H1 (cell line): ENCODE results near the gene PNMA1. TPM values are rescaled to one million over a fixed set of nuclear protein-coding genes. Genes with fewer than 3 reads are reported as not detected.

Experiments
- CTCF ChIA-PET: fragments of 300-600 bp; sonication (Branson Sonifier 250); formaldehyde crosslinking; loops from one replicate; lab custom pipeline; 2021; ENCODE audit not compliant: partially characterized antibody; lab: Charles Lee
- POLR2A ChIA-PET: fragments of 300-600 bp; sonication (Branson Sonifier 250); formaldehyde crosslinking; loops from one replicate; lab custom pipeline; 2021; ENCODE audit warnings: inconsistent platforms; ENCODE audit not compliant: partially characterized antibody; lab: Charles Lee
- DNase-seq, 2 experiments: peaks; one replicate each; pipeline versions ENCODE4 v3.0.0 to v3.0.0-alpha.2; 2010 to 2022; ENCODE audit warnings: low spot score in 2 of 2, low read depth in 1 of 2, mixed read lengths in 1 of 2
- FAIRE-seq: peaks from 2 replicates; lab custom pipeline; 2011; peaks lifted over from hg19 to GRCh38; lab: Jason Lieb, UNC
- H2AFZ ChIP-seq: 2 replicates; pipeline ENCODE4 v1.8.1; 2012; ENCODE audit warnings: low read length, inconsistent platforms
- H2AK5ac ChIP-seq: 2 replicates; pipeline ENCODE4 v1.6.1; 2013; ENCODE audit warnings: low read depth, low read length
- H2BK120ac ChIP-seq: replicated peaks from 2 replicates; pipeline ENCODE3; 2013; ENCODE audit warnings: low read depth, low read length, inconsistent platforms
- H2BK12ac ChIP-seq: 2 replicates; pipeline ENCODE4 v1.6.1; 2013; ENCODE audit warnings: low read depth, low read length
- H2BK15ac ChIP-seq: 2 replicates; pipeline ENCODE4 v1.6.1; 2013; ENCODE audit warnings: low read length
- H2BK20ac ChIP-seq: 2 replicates; pipeline ENCODE4 v1.6.1; 2013; ENCODE audit warnings: low read length
- H2BK5ac ChIP-seq: 2 replicates; pipeline ENCODE4 v1.6.1; 2013; ENCODE audit warnings: low read depth, low read length
- H3K14ac ChIP-seq: 2 replicates; pipeline ENCODE4 v1.6.1; 2013; ENCODE audit warnings: inconsistent platforms; ENCODE audit not compliant: insufficient read length
- H3K18ac ChIP-seq: 2 replicates; pipeline ENCODE4 v1.6.1; 2013; ENCODE audit warnings: low read length; ENCODE audit errors: extremely low read depth
- H3K23ac ChIP-seq: 2 replicates; pipeline ENCODE4 v1.6.1; 2013; ENCODE audit warnings: inconsistent platforms; ENCODE audit not compliant: insufficient read length
- H3K23me2 ChIP-seq: 2 replicates; pipeline ENCODE4 v1.6.1; 2013; ENCODE audit warnings: low read depth, low read length
- H3K27ac ChIP-seq: 2 replicates; pipeline ENCODE4 v1.6.1; 2011; ENCODE audit warnings: low read depth, low read length, inconsistent platforms
- H3K27me3 ChIP-seq, 4 experiments: replicated peaks in 1 of 4; 1 replicate in 1 of 4; 2 replicates in 3 of 4; pipeline versions ENCODE4 v1.6.1 to v1.8.1; 2011 to 2013; ENCODE audit warnings: low read length in 3 of 4, mild to moderate bottlenecking in 3 of 4, inconsistent platforms in 2 of 4, mixed read lengths in 2 of 4, moderate library complexity in 1 of 4; ENCODE audit not compliant: control insufficient read depth in 3 of 4, insufficient read depth in 3 of 4; ENCODE audit errors: extremely low read depth in 1 of 4
- H3K36me3 ChIP-seq, 4 experiments: 2 replicates each; pipeline versions ENCODE4 v1.6.1 to v1.8.1; 2011 to 2013; ENCODE audit warnings: mild to moderate bottlenecking in 4 of 4, low read length in 3 of 4, moderate library complexity in 2 of 4, control low read depth in 1 of 4, inconsistent platforms in 1 of 4; ENCODE audit not compliant: insufficient read depth in 4 of 4, control insufficient read depth in 2 of 4
- H3K4ac ChIP-seq: replicated peaks from 2 replicates; pipeline ENCODE3; 2013; ENCODE audit warnings: low read length, low read depth, mixed read lengths, inconsistent platforms; ENCODE audit not compliant: insufficient read length
- H3K4me1 ChIP-seq, 4 experiments: replicated peaks in 1 of 4; 1 replicate in 1 of 4; 2 replicates in 3 of 4; pipeline versions ENCODE4 v1.6.1 to v1.8.1; 2011 to 2013; ENCODE audit warnings: low read length in 3 of 4, inconsistent platforms in 2 of 4, mixed read lengths in 1 of 4; ENCODE audit not compliant: insufficient read depth in 4 of 4, control insufficient read depth in 3 of 4
- H3K4me2 ChIP-seq, 2 experiments: 2 replicates each; pipeline versions ENCODE4 v1.6.1 to v1.8.1; 2011 to 2013; ENCODE audit warnings: low read depth in 2 of 2, low read length in 2 of 2, control low read depth in 1 of 2, inconsistent platforms in 1 of 2, mild to moderate bottlenecking in 1 of 2; ENCODE audit not compliant: insufficient read depth in 1 of 2
- H3K4me3 ChIP-seq, 4 experiments: fragments of 200-600, 300-600 bp in 1 of 4; sonication (generic), shearing (Covaris generic), sonication (Bioruptor Twin) in 1 of 4; 2 replicates each; pipeline versions ENCODE4 v1.5.1 to v1.8.1; 2011 to 2016; ENCODE audit warnings: low read length in 4 of 4, low read depth in 3 of 4, control low read depth in 2 of 4, inconsistent platforms in 2 of 4, mild to moderate bottlenecking in 2 of 4, mixed read lengths in 1 of 4, moderate library complexity in 1 of 4; ENCODE audit not compliant: insufficient read depth in 2 of 4; ENCODE audit errors: extremely low read depth in 1 of 4
- H3K56ac ChIP-seq: replicated peaks from 2 replicates; pipeline ENCODE3; 2013; ENCODE audit warnings: low read depth, mild to moderate bottlenecking, mixed read lengths, low read length, inconsistent platforms; ENCODE audit not compliant: insufficient read length
- H3K79me1 ChIP-seq: 2 replicates; pipeline ENCODE4 v1.6.1; 2013; ENCODE audit warnings: low read depth, low read length, control low read depth
- H3K79me2 ChIP-seq, 2 experiments: 2 replicates each; pipeline versions ENCODE4 v1.6.1 to v1.8.1; 2012 to 2013; ENCODE audit warnings: low read length in 2 of 2, mild to moderate bottlenecking in 2 of 2, inconsistent platforms in 1 of 2; ENCODE audit not compliant: insufficient read depth in 2 of 2, control insufficient read depth in 1 of 2
- H3K9ac ChIP-seq, 4 experiments: replicated peaks in 1 of 4; 1 replicate in 1 of 4; 2 replicates in 3 of 4; pipeline versions ENCODE4 v1.6.1 to v1.8.1; 2011 to 2013; ENCODE audit warnings: low read depth in 3 of 4, low read length in 3 of 4, control low read depth in 2 of 4, mild to moderate bottlenecking in 2 of 4, moderate library complexity in 2 of 4, inconsistent platforms in 1 of 4; ENCODE audit errors: extremely low read depth in 1 of 4
- H3K9me3 ChIP-seq, 2 experiments: 2 replicates each; pipeline versions ENCODE4 v1.6.1 to v1.8.1; 2012 to 2013; ENCODE audit warnings: mild to moderate bottlenecking in 2 of 2, moderate library complexity in 2 of 2, control low read depth in 1 of 2, inconsistent platforms in 1 of 2, low read depth in 1 of 2, low read length in 1 of 2, mixed read lengths in 1 of 2; ENCODE audit not compliant: insufficient read depth in 2 of 2
- H4K20me1 ChIP-seq, 2 experiments: replicated peaks in 1 of 2; 2 replicates each; pipeline versions ENCODE3 to v1.8.1; 2011 to 2013; ENCODE audit warnings: inconsistent platforms in 2 of 2, low read length in 2 of 2, mild to moderate bottlenecking in 1 of 2; ENCODE audit not compliant: insufficient read depth in 2 of 2, control insufficient read depth in 1 of 2
- H4K5ac ChIP-seq: 2 replicates; pipeline ENCODE4 v1.6.1; 2013; ENCODE audit warnings: low read length, low read depth, mixed read lengths, inconsistent platforms; ENCODE audit not compliant: insufficient read length
- H4K8ac ChIP-seq: 2 replicates; pipeline ENCODE4 v1.8.0; 2013; ENCODE audit warnings: mild to moderate bottlenecking, moderate library complexity, low read length, inconsistent platforms; ENCODE audit not compliant: insufficient read depth; ENCODE audit errors: extremely low read depth
- H4K91ac ChIP-seq: replicated peaks from 2 replicates; pipeline ENCODE3; 2013; ENCODE audit warnings: low read length, mixed read lengths, inconsistent platforms; ENCODE audit not compliant: insufficient read length
- BACH1 ChIP-seq: IDR thresholded peaks from 2 replicates; pipeline ENCODE4 v1.6.1; 2012; ENCODE audit warnings: low read length, improper control_type of control experiment
- CBX5 ChIP-seq: fragments of 300-800, 300-1000 bp; sonication (generic); IDR thresholded peaks from 2 replicates; pipeline ENCODE4 v1.7.1; 2016; ENCODE audit warnings: antibody characterized with exemption, low read length, low read depth
- CEBPB ChIP-seq: IDR thresholded peaks from 2 replicates; pipeline ENCODE4 v1.6.1; 2012; ENCODE audit warnings: low read depth, low read length
- CREB1 ChIP-seq: IDR thresholded peaks from 2 replicates; pipeline ENCODE4 v1.6.1; 2012; ENCODE audit warnings: inconsistent platforms
- EGR1 ChIP-seq: IDR thresholded peaks from 2 replicates; pipeline ENCODE4 v1.6.1; 2011; ENCODE audit warnings: low read depth, low read length, borderline replicate concordance
- FOSL1 ChIP-seq: IDR thresholded peaks from 2 replicates; pipeline ENCODE4 v1.6.1; 2011; ENCODE audit warnings: mild to moderate bottlenecking, low read depth, low read length, moderate library complexity; ENCODE audit not compliant: insufficient read depth
- GABPA ChIP-seq: IDR thresholded peaks from 2 replicates; pipeline ENCODE4 v1.6.1; 2011; ENCODE audit warnings: mild to moderate bottlenecking, low read length, moderate library complexity, borderline replicate concordance; ENCODE audit not compliant: insufficient read depth
- KDM1A ChIP-seq: fragments of 200-600, 300-600 bp; sonication (generic); IDR thresholded peaks from 2 replicates; pipeline ENCODE4 v1.7.1; 2016; ENCODE audit warnings: mild to moderate bottlenecking, low read length, borderline replicate concordance
- POLR2AphosphoS5 ChIP-seq: IDR thresholded peaks from 2 replicates; pipeline ENCODE4 v1.6.1; 2011; ENCODE audit warnings: low read depth, low read length
- SIRT6 ChIP-seq: IDR thresholded peaks from one replicate; pipeline ENCODE4 v1.7.1; 2012; ENCODE audit warnings: low read length, inconsistent platforms
- SP1 ChIP-seq: IDR thresholded peaks from 2 replicates; pipeline ENCODE4 v1.6.1; 2011; ENCODE audit warnings: low read depth, low read length
- SRF ChIP-seq: IDR thresholded peaks from 2 replicates; pipeline ENCODE4 v1.6.1; 2011; ENCODE audit warnings: mild to moderate bottlenecking, low read depth, low read length, moderate library complexity
- TAF1 ChIP-seq: IDR thresholded peaks from 2 replicates; pipeline ENCODE4 v1.6.1; 2011; ENCODE audit warnings: mild to moderate bottlenecking, low read depth, low read length
- TAF7 ChIP-seq: optimal IDR thresholded peaks from 2 replicates; pipeline ENCODE3; 2011; ENCODE audit warnings: low read depth, mild to moderate bottlenecking, inconsistent platforms, low read length, moderate library complexity, borderline replicate concordance
- WGBS, 2 experiments: shearing (Covaris generic) in 1 of 2; methylation state at CpG; one replicate each; pipeline versions ENCODE4 v1.1.6 to v1.1.7; 2013 to 2015; ENCODE audit warnings: low lambda C conversion rate in 2 of 2, mixed read lengths in 2 of 2, inconsistent platforms in 1 of 2, low coverage in 1 of 2, missing lambda C conversion rate in 1 of 2; ENCODE audit not compliant: insufficient replicate concordance in 2 of 2, insufficient coverage in 1 of 2, insufficient read length in 1 of 2; ENCODE audit errors: extremely low coverage in 1 of 2, missing lambda C conversion rate in 1 of 2; 5-methylcytosine and 5-hydroxymethylcytosine counted together
- polyA plus RNA-seq, 7 experiments: library from polyadenylated mRNA; depleted of rRNA in 3 of 7; stranded (reverse) in 5 of 7; unstranded in 2 of 7; fragments of >200 nt in 5 of 7; fragments of 200-250 nt in 2 of 7; gene quantifications; 1 replicate in 5 of 7; 2 replicates in 1 of 7; 4 replicates in 1 of 7; pipeline versions ENCODE4 v1.2.1 to v1.2.3, GENCODE V29; 2011 to 2013; ENCODE audit warnings: missing spikeins in 2 of 7, mixed read lengths in 2 of 7
- total RNA-seq: library from RNA; stranded (reverse); fragmentation: NEBNext Ultra II Directional; extraction: Animal tissue kit (Norgen Biotek cat#: 25700); gene quantifications from 2 replicates; pipeline ENCODE4 v1.2.1, GENCODE V29; 2021

The PNMA1 gene
- total and polyA plus RNA-seq, 2 of the 8 experiments (the other 6 are each of a cell fraction or from before 2014, with no cell fraction given) = 15.8 to 52.7 TPM

GRCh38 chr14:73712540-73713180 is 1.5 kb downstream of the PNMA1 start:
- Histone ChIP-seq H3K27me3 (peaks cover 0 to 3% (median 0%) of the 10 kb centered on the region in 4 experiments; a peak in 3 of 7 replicates), H4K8ac (no peak overlapping the region; the same call in 1 of the 2 replicates), H3K18ac (no peak overlapping the region), H3K36me3 (0 out of 8 replicates have a peak, but pooled peaks cover 0 to 3% (median 0%) of the 10 kb centered on the region in 4 experiments), H3K4me3 (peak overlapping the region; percentile 88 to 98 (median 94)), H3K27ac (no peak overlapping the region), H3K9ac (peak overlapping the region in 3 of 4 experiments; percentile 93 to 98 (median 94); a peak in 6 of 7 replicates), H3K23me2 (peaks cover 24% of the 10 kb centered on the region), H3K9me3 (no peaks in the 10 kb centered on the region), H2AK5ac (no peak overlapping the region), H4K5ac (no peak overlapping the region), H2BK5ac (no peak overlapping the region), H4K20me1 (peaks cover 12 to 18% of the 10 kb centered on the region in 2 experiments), H3K79me1 (peaks cover 13% of the 10 kb centered on the region), H3K14ac (no peak overlapping the region), H2AFZ (no peak overlapping the region), H2BK120ac (no peak overlapping the region), H2BK12ac (no peak overlapping the region), H3K4me2 (peak overlapping the region; percentile 85 to 99), H3K56ac (no peak overlapping the region), H3K79me2 (peaks cover 5 to 33% of the 10 kb centered on the region in 2 experiments), H3K4ac (no peak overlapping the region), H2BK20ac (no peak overlapping the region), H4K91ac (no peak overlapping the region), H3K4me1 (peaks cover 0 to 13% (median 8%) of the 10 kb centered on the region in 4 experiments; a peak in 6 of 7 replicates), H2BK15ac (no peak overlapping the region), H3K23ac (no peak overlapping the region)
- ChIA-PET POLR2A (interaction anchor here (0.6 to 2.4 kb wide), 20 partner anchors 10 to 173 kb away, joined by 3 to 15 read pairs (median 4); partner anchors contain the start of genes ACOT2, ACOT6, DNAL1 and PTGR2), CTCF (interaction anchor here (0.5 to 3.7 kb wide), 8 partner anchors 15 to 69 kb away, joined by 3 to 15 read pairs (median 3); no protein-coding TSS in a partner anchor)
- FAIRE-seq (no peak), DNase-seq (no peak)
- WGBS, 2 experiments = 5% methylated on average over 20 of the region's 20 CpGs; no CpG with 5 or more reads in 1 of the 2 experiments
- TF ChIP-seq SP1 = no peak
- TF ChIP-seq POLR2AphosphoS5 = peak; percentile 41; the same call in 1 of the 2 replicates
- no peak for TF ChIP-seq CBX5
- no peak for TF ChIP-seq EGR1
- TF ChIP-seq CEBPB = no peak
- TF ChIP-seq BACH1 = no peak
- TF ChIP-seq KDM1A = no peak
- no peak for TF ChIP-seq SIRT6
- TF ChIP-seq TAF7 = peak; percentile 36
- TF ChIP-seq FOSL1 = no peak
- TF ChIP-seq SRF = no peak
- TF ChIP-seq TAF1 = 0 out of 2 replicates have a peak, but pooled peaks have one; percentile 21
- peak; percentile 27; the same call in 1 of the 2 replicates for TF ChIP-seq GABPA
- no peak for TF ChIP-seq CREB1
